Mesenchymal stem cell (in vitro differentiated cells and primary cell): ENCODE results near the gene OLA1.

Experiments
- DNase-seq: peaks from one replicate; pipeline ENCODE4 v3.0.0-alpha.2; 2013
- H2AFZ ChIP-seq: one replicate; pipeline ENCODE4 v1.6.1; 2013; ENCODE audit warnings: low read depth, mild to moderate bottlenecking, control low read depth, inconsistent platforms, low read length, moderate library complexity
- H2AK5ac ChIP-seq: 2 replicates; pipeline ENCODE4 v1.6.1; 2013; ENCODE audit warnings: low read length, moderate library complexity, mild to moderate bottlenecking, inconsistent platforms; ENCODE audit not compliant: severe bottlenecking
- H2BK120ac ChIP-seq: one replicate; pipeline ENCODE4 v1.6.1; 2013; ENCODE audit warnings: low read depth, mild to moderate bottlenecking, inconsistent platforms, low read length, moderate library complexity
- H2BK12ac ChIP-seq, 2 experiments: one replicate each; pipeline ENCODE4 v1.6.1; 2013; ENCODE audit warnings: inconsistent platforms in 2 of 2, low read length in 2 of 2, mild to moderate bottlenecking in 2 of 2, moderate library complexity in 2 of 2, control low read depth in 1 of 2
- H2BK15ac ChIP-seq: one replicate; pipeline ENCODE4 v1.6.1; 2013; ENCODE audit warnings: mild to moderate bottlenecking, low read depth, inconsistent platforms; ENCODE audit not compliant: poor library complexity, severe bottlenecking
- H2BK5ac ChIP-seq: 2 replicates; pipeline ENCODE4 v1.6.1; 2013; ENCODE audit warnings: low read depth, mild to moderate bottlenecking, low read length, control low read depth, inconsistent platforms; ENCODE audit not compliant: poor library complexity, severe bottlenecking
- H3K14ac ChIP-seq, 2 experiments: one replicate each; pipeline ENCODE4 v1.6.1; 2013; ENCODE audit warnings: inconsistent platforms in 2 of 2, low read length in 2 of 2, control low read depth in 1 of 2, mild to moderate bottlenecking in 1 of 2, moderate library complexity in 1 of 2
- H3K18ac ChIP-seq, 2 experiments: one replicate each; pipeline ENCODE4 v1.6.1; 2013; ENCODE audit warnings: inconsistent platforms in 2 of 2, low read length in 2 of 2, control low read depth in 1 of 2, low read depth in 1 of 2, mild to moderate bottlenecking in 1 of 2
- H3K23ac ChIP-seq, 2 experiments: one replicate each; pipeline ENCODE4 v1.6.1; 2013; ENCODE audit warnings: inconsistent platforms in 2 of 2, low read length in 2 of 2, mild to moderate bottlenecking in 2 of 2, moderate library complexity in 2 of 2, control low read depth in 1 of 2
- H3K27ac ChIP-seq: 2 replicates; pipeline ENCODE4 v1.5.1; 2013; ENCODE audit warnings: mild to moderate bottlenecking, moderate library complexity, low read length, control low read depth, inconsistent platforms; ENCODE audit not compliant: poor library complexity, severe bottlenecking
- H3K27me3 ChIP-seq, 2 experiments: 2 replicates each; pipeline versions ENCODE4 v1.6.1 to v1.7.0; 2013; ENCODE audit warnings: low read length in 2 of 2, mild to moderate bottlenecking in 2 of 2, moderate library complexity in 2 of 2, control low read depth in 1 of 2, inconsistent platforms in 1 of 2; ENCODE audit not compliant: control insufficient read depth in 1 of 2, insufficient read depth in 1 of 2
- H3K36me3 ChIP-seq, 2 experiments: 2 replicates each; pipeline versions ENCODE4 v1.6.1 to v1.7.0; 2013; ENCODE audit warnings: low read length in 2 of 2, control low read depth in 1 of 2, inconsistent platforms in 1 of 2, low read depth in 1 of 2, mild to moderate bottlenecking in 1 of 2; ENCODE audit not compliant: insufficient read depth in 2 of 2, control insufficient read depth in 1 of 2
- H3K4ac ChIP-seq, 2 experiments: one replicate each; pipeline ENCODE4 v1.6.1; 2013; ENCODE audit warnings: inconsistent platforms in 2 of 2, low read length in 2 of 2, mild to moderate bottlenecking in 2 of 2, moderate library complexity in 2 of 2, control low read depth in 1 of 2, low read depth in 1 of 2
- H3K4me1 ChIP-seq: 2 replicates; pipeline ENCODE4 v1.6.1; 2013; ENCODE audit warnings: low read depth, low read length, control low read depth; ENCODE audit not compliant: control insufficient read depth, insufficient read depth
- H3K4me2 ChIP-seq: 2 replicates; pipeline ENCODE4 v1.6.1; 2013; ENCODE audit warnings: low read length, mild to moderate bottlenecking, inconsistent platforms; ENCODE audit not compliant: poor library complexity, severe bottlenecking
- H3K4me3 ChIP-seq, 2 experiments: 2 replicates each; pipeline versions ENCODE4 v1.5.1 to v1.7.0; 2013; ENCODE audit warnings: low read length in 2 of 2, mild to moderate bottlenecking in 2 of 2, control low read depth in 1 of 2, low read depth in 1 of 2; ENCODE audit not compliant: insufficient read depth in 1 of 2
- H3K79me1 ChIP-seq: replicated peaks from 2 replicates; pipeline ENCODE4 v1.6.1; 2013; ENCODE audit warnings: mild to moderate bottlenecking, control low read depth, low read length, inconsistent platforms; ENCODE audit not compliant: poor library complexity, severe bottlenecking
- H3K9ac ChIP-seq: 2 replicates; pipeline ENCODE4 v1.7.0; 2013; ENCODE audit warnings: mild to moderate bottlenecking, low read length, moderate library complexity
- H3K9me3 ChIP-seq: 2 replicates; pipeline ENCODE4 v1.7.0; 2013; ENCODE audit warnings: mild to moderate bottlenecking, low read length; ENCODE audit not compliant: control insufficient read depth
- H4K8ac ChIP-seq: one replicate; pipeline ENCODE4 v1.6.1; 2013; ENCODE audit warnings: inconsistent platforms, mild to moderate bottlenecking, low read length, moderate library complexity
- H4K91ac ChIP-seq: one replicate; pipeline ENCODE4 v1.6.1; 2013; ENCODE audit warnings: mild to moderate bottlenecking, low read length, inconsistent platforms
- WGBS: methylation state at CpG from one replicate; pipeline ENCODE4 v1.1.7; 2013; ENCODE audit warnings: mixed read lengths; 5-methylcytosine and 5-hydroxymethylcytosine counted together

Gene OLA1

DNA sequence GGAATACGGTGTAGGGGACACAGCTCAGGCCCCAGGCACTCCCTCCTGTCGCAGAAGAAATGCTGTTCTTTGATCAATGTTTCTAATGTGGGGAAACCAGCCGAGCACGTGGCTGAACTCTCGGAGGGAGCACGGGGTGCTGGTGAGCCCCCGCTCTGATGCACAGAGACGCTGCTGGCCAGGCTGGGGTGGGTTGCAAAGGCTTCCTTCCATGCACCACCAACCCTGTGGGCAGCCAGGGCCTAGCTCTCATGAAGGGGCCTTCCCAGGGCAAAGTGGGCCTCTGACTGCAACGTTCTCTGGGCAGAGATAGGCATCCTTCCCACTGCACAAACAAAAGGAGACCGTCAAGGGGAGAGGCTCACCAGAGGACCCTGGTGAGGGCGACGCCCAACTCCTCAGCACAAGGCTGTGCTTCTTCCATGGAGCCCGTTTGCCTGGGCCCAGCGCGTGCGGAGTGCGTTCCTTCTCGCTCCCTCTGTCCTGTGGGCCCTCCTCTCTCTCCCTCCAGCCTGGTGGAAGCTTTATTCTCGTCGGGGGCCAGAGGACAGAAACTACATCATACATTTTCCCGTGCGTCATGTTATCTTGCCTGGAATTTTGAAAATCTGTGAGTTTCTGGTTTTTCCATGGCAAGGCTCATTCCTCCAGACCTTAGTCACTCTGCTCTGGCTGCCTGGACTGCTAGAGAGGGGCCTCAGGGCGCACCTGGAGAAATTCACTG lies 222.0 kb downstream of the OLA1 start:
- 67% methylated on average over 23 of the region's 23 CpGs for WGBS
- Histone ChIP-seq H3K18ac (peak overlapping the region; percentile 47 to 94), H3K4ac (peak overlapping the region; percentile 50 to 89), H3K36me3 (no peaks in the 10 kb centered on the region), H3K4me3 (peak overlapping the region in 1 of 2 experiments; percentile 40), H2BK5ac (peak overlapping the region; percentile 54), H3K9me3 (no peaks in the 10 kb centered on the region), H2BK15ac (peak overlapping the region; percentile 97), H4K8ac (peak overlapping the region; percentile 82), H4K91ac (peak overlapping the region; percentile 83), H3K79me1 (no peaks in the 10 kb centered on the region), H3K4me1 (peaks cover 27% of the 10 kb centered on the region), H2BK12ac (peak overlapping the region; percentile 64 to 76), H3K27ac (peak overlapping the region; percentile 20), H3K14ac (peak overlapping the region in 1 of 2 experiments; percentile 92), H2AK5ac (peak overlapping the region; percentile 89), H2BK120ac (peak overlapping the region; percentile 96), H3K4me2 (no peak overlapping the region), H3K9ac (peak overlapping the region; percentile 83), H3K27me3 (no peaks in the 10 kb centered on the region), H3K23ac (no peak overlapping the region), H2AFZ (no peak overlapping the region)
- peak; percentile 91 for DNase-seq

GRCh38 chr2:174025271-174026121 lies 222.8 kb downstream of the OLA1 start:
- H3K27me3 ChIP-seq, result no peaks in the 10 kb centered on the region
- H2BK15ac ChIP-seq, result peak overlapping the region; percentile 97
- H3K79me1 ChIP-seq, result no peaks in the 10 kb centered on the region
- 55% methylated on average over 47 of the region's 47 CpGs for WGBS
- H3K18ac ChIP-seq, result peak overlapping the region; percentile 94 to 95
- H3K4ac ChIP-seq, result peak overlapping the region; percentile 50 to 89
- peak overlapping the region; percentile 83 for H3K9ac ChIP-seq
- peak overlapping the region; percentile 82 for H4K8ac ChIP-seq
- peak overlapping the region; percentile 89 for H2AK5ac ChIP-seq
- no peak overlapping the region for H3K23ac ChIP-seq
- peak; percentile 98 for DNase-seq
- H2BK12ac ChIP-seq, result peak overlapping the region; percentile 64 to 76
- H3K4me3 ChIP-seq, result peak overlapping the region in 1 of 2 experiments; percentile 52
- H3K27ac ChIP-seq, result no peak overlapping the region
- H3K4me2 ChIP-seq, result no peak overlapping the region
- H2BK5ac ChIP-seq, result peak overlapping the region; percentile 54
- H3K36me3 ChIP-seq, result no peaks in the 10 kb centered on the region
- H3K4me1 ChIP-seq, result peaks cover 27% of the 10 kb centered on the region
- H3K14ac ChIP-seq, result peak overlapping the region in 1 of 2 experiments; percentile 92
- no peaks in the 10 kb centered on the region for H3K9me3 ChIP-seq
- peak overlapping the region; percentile 29 for H2AFZ ChIP-seq
- H4K91ac ChIP-seq, result peak overlapping the region; percentile 83
- peak overlapping the region; percentile 96 for H2BK120ac ChIP-seq

DNA sequence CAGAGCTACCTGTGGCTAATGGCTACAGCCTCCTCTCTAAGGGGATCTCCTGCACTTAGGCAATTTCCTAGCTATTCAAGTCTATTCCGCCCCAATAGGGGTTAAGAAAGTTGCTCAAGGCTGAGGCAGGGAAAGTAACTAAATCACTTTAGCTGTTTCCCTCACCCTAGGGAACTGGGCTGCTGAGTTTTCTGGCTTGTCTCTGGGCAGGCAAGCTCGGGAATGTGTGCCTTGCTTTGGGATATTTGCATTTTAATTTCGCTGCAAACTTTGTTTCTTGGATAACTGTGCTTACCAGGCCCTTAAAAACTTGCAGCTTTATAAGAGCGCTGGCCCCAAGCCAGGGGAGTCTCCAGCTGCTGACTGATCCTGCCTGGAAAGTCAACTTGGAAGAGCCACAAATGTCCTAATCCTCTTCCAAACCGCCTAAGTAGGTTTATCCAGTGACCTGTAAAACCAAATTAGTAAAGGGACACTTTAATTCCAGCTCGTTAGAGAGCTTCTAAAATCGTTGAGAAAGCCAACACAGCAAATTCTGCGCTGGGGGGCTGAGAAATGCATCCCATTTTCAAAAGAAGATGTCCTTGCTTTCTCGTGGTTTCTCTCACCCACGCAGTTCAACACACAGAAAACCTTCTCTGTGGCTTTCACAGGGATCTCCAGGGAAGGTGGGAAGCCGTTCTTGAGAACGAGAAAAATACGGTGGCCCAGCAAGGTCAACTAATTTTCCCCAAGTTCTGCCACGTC lies 223.6 kb downstream of the OLA1 start:
- Histone ChIP-seq H2BK5ac (no peak overlapping the region), H3K4ac (peak overlapping the region; percentile 83 to 88), H3K79me1 (no peaks in the 10 kb centered on the region), H3K23ac (no peak overlapping the region), H3K14ac (peak overlapping the region in 1 of 2 experiments; percentile 64), H3K9me3 (no peaks in the 10 kb centered on the region), H3K27me3 (no peaks in the 10 kb centered on the region), H3K27ac (peak overlapping the region; percentile 28), H3K9ac (peak overlapping the region; percentile 83), H2AK5ac (peak overlapping the region; percentile 54), H4K91ac (peak overlapping the region; percentile 66), H3K18ac (peak overlapping the region; percentile 79 to 95), H3K4me1 (peaks cover 27% of the 10 kb centered on the region), H3K4me2 (no peak overlapping the region), H2AFZ (peak overlapping the region; percentile 29), H4K8ac (peak overlapping the region; percentile 82), H3K36me3 (no peaks in the 10 kb centered on the region), H2BK12ac (peak overlapping the region; percentile 64 to 84), H3K4me3 (peak overlapping the region in 1 of 2 experiments; percentile 52), H2BK120ac (peak overlapping the region; percentile 29), H2BK15ac (no peak overlapping the region)
- peak; percentile 91 for DNase-seq
- WGBS, result 28% methylated on average over 13 of the region's 14 CpGs
